SH-SY5Y (cell line): ENCODE measurements around the gene GABPB1.

Experiments
- GATA2 ChIP-seq: IDR thresholded peaks from 2 replicates; pipeline ENCODE4 v1.6.1; 2011; ENCODE audit warnings: mild to moderate bottlenecking, low read depth, low read length
- GATA3 ChIP-seq: IDR thresholded peaks from 2 replicates; pipeline ENCODE4 v1.6.1; 2011; ENCODE audit warnings: low read depth, mild to moderate bottlenecking, low read length, moderate library complexity

The GABPB1 gene

DNA sequence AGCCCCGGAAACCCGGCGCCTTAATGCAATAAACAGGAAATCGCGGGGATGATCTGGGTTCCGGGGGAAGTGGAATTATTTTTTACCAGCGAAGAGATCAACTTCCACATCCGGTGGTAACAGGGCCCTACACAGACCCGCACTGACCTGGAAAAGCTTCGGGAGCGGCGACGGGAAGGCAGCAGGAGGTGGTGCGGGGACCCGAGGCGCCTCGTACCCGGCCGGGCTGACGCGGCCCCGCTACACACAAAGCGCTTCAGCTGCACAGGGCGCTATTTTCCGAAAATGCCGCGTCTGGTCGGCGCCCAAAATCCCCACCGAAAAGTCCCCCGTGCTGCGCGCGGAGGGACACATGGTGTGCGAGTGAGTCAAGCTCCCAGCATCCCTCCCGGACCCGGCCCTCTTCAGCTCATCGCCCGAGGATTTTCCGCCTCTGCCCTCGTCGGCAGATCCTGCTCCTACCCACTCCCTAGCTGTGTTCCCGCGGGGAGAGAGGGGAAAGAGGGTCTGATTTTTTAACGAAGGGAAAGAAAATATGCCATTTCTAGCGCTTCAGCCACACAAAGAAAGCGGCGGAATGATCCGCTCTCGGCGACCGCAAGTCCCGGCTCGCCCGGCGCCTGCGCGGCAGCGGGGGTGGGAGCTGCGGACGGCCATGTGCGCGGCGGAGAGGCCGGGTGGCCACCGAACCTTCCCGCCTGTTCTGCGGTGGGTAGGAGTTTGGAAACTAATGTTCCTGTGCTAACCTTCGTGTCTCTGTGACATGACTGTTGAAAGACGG, at the start of gene GABPB1:
GABPB1 (minus strand) TSS at position 361 of the 781 bp plus-strand sequence. CDS start 45,400 bp downstream, outside the sequence.
- TF ChIP-seq GATA2, result peak; percentile 74
- no peak for TF ChIP-seq GATA3

- TF ChIP-seq GATA2, result no peak
- TF ChIP-seq GATA3, result no peak
These were observed 35.7 kb upstream of the GABPB1 start for GRCh38 chr15:50390554-50391264.

DNA sequence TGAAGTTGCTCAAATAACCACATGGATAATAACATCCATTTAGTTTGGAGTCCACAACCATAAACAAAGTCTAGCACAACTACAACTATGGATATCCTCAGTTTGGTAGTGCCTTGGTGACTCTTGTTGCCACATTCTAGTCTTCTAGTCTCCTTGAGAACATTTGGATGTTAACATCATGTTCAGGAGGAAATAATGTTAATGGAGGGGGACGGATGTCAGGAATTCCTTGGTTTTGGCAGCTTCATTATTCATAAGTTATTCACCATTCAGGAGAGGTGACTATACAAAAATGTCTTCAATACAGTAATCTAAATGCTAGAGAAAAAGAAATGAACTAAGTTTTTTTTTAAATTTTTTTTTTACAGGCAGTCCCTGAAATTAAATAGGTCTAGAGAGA, 26.4 kb upstream of the GABPB1 start:
- no peak for TF ChIP-seq GATA3
- no peak for TF ChIP-seq GATA2

GRCh38 chr15:50380089-50380488, 25.1 kb upstream of the GABPB1 start:
- TF ChIP-seq GATA3, result no peak
- no peak for TF ChIP-seq GATA2

GRCh38 chr15:50378776-50379175, 23.8 kb upstream of the GABPB1 start:
- no peak for TF ChIP-seq GATA3
- no peak for TF ChIP-seq GATA2

- TF ChIP-seq GATA3, result no peak
- TF ChIP-seq GATA2, result no peak
These were observed 23.1 kb upstream of the GABPB1 start for GRCh38 chr15:50377867-50378751.

- no peak for TF ChIP-seq GATA3
- TF ChIP-seq GATA2, result no peak
These were observed 11.0 kb upstream of the GABPB1 start for GRCh38 chr15:50365971-50366370.

GRCh38 chr15:50365570-50365969, 10.6 kb upstream of the GABPB1 start:
- no peak for TF ChIP-seq GATA2
- no peak for TF ChIP-seq GATA3

- TF ChIP-seq GATA3 (no peak), GATA2 (no peak)
These were observed 8.6 kb upstream of the GABPB1 start for GRCh38 chr15:50363612-50364011.

DNA sequence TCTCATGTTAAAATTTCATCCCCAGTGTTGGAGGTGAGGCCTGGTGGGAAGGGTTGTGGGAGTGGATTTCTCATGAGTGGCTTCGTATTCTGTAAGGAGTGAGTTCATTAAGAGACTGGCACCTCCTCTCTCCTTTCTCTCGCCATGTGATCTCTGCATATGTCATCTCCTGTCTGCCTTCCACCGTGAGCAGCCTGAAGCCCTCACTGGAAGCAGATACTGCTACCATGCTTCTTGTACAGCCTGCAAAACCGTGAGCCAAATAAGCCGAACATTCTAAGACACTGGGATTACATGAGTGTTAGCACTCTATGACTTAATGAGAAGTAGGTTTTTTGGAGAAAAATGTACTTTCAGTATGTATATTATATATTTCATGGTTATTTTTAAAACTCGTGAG, 6.8 kb upstream of the GABPB1 start:
- TF ChIP-seq GATA2, result no peak
- TF ChIP-seq GATA3, result no peak

- TF ChIP-seq GATA2, result no peak
- TF ChIP-seq GATA3, result no peak
These were observed 3.8 kb upstream of the GABPB1 start for GRCh38 chr15:50358845-50359244.

- no peak for TF ChIP-seq GATA2
- TF ChIP-seq GATA3, result no peak
These were observed 982 bp upstream of the GABPB1 start for GRCh38 chr15:50355980-50356379.

GRCh38 chr15:50355619-50355905, 564 bp upstream of the GABPB1 start:
- TF ChIP-seq GATA3 (no peak), GATA2 (no peak)
